Measurements from ENCODE around the gene SPEN.

The SPEN gene

DNA sequence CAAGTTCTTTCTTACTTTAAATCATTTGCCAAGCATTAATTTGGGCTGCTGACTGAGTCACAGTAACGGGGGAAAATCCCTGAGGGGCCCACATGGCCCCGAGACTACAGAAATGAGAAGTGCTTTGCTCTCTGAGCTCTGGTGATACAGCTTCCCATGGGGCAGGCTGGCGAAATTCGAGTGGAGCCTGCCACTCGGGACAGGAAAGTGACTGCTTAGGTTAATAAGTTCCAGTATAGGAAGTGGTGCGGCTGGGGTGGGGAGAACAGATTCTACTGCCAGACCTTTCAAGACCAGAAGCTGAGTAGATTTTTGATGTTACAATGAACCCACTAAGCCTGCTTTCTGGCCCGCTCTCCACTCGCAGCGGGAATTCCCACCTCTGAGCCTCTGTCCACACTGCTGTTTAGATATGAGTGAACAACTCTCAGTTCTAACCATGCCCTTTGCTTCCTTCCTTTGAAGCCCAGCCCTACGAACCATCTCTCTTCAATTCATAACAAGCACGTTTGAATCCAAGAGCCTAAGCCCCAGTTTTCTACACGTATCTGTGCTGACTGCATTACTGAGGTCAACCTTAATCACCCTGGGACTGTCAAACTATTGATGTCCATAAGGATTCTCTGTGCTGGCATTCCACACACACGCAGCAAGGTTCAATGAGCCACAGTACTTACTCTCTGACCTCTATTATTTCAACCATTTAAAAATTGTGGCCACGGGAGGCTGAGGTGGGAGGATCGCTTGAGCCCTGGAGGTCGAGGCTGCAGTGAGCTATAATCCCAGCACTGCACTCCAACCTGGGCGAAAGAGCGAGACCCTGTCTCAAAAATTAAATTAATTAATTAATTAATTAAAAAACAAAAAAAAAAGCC is 118.8 kb downstream of the SPEN start:
- Histone ChIP-seq H3K36me3 (ENCODE audit: insufficient read depth) (no peaks in the 10 kb centered on the region), H3K27me3 (ENCODE audit: insufficient read depth, low read depth) (no peaks in the 10 kb centered on the region), H3K4me2 (peak overlapping the region; percentile 34; the same call in 1 of the 2 replicates), H3K27ac (peak overlapping the region; percentile 44; the same call in 1 of the 2 replicates), H3K4me3 (IDR thresholded peaks at IDR 0.05; ENCODE audit: insufficient read depth, low read depth, low read length) (no peak overlapping the region), H3K79me2 (ENCODE audit: insufficient read depth, low read depth) (peaks cover 8% of the 10 kb centered on the region; the same call in 1 of the 2 replicates), H3K9ac (no peak overlapping the region; the same call in 1 of the 2 replicates), H2AFZ (ENCODE audit: low read depth) (no peak overlapping the region), H4K20me1 (ENCODE audit: insufficient read depth) (no peaks in the 10 kb centered on the region), H3K4me1 (ENCODE audit: low read depth, poor library complexity, severe bottlenecking) (peaks cover 38% of the 10 kb centered on the region)
- TF ChIP-seq, protein P1, sequence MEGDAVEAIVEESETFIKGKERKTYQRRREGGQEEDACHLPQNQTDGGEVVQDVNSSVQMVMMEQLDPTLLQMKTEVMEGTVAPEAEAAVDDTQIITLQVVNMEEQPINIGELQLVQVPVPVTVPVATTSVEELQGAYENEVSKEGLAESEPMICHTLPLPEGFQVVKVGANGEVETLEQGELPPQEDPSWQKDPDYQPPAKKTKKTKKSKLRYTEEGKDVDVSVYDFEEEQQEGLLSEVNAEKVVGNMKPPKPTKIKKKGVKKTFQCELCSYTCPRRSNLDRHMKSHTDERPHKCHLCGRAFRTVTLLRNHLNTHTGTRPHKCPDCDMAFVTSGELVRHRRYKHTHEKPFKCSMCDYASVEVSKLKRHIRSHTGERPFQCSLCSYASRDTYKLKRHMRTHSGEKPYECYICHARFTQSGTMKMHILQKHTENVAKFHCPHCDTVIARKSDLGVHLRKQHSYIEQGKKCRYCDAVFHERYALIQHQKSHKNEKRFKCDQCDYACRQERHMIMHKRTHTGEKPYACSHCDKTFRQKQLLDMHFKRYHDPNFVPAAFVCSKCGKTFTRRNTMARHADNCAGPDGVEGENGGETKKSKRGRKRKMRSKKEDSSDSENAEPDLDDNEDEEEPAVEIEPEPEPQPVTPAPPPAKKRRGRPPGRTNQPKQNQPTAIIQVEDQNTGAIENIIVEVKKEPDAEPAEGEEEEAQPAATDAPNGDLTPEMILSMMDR (conservative IDR thresholded peaks at IDR 0.05; ENCODE audit: low read depth, low read length), result no peak

DNA sequence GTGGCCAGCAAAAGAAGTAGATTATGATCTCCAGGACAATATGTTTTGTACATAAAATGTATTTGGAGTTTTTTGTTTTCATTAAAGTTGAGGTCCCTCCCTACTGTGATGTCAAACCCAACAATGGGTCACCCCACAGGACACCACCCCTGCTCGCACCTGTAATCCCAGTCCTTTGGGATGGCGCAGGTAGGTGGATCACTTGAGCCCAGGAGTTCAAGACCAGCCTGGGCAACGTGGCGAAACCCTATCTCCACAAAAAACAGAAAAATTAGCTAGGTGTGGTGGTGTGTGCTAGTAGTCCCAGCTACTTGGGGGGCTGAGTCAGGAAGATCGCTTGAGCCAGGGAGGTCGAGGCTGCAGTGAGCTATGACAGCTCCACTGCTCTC is 119.4 kb downstream of the SPEN start:
- Histone ChIP-seq H3K9ac (no peak overlapping the region), H4K20me1 (ENCODE audit: insufficient read depth) (no peaks in the 10 kb centered on the region), H2AFZ (ENCODE audit: low read depth) (no peak overlapping the region), H3K79me2 (ENCODE audit: insufficient read depth, low read depth) (peaks cover 9% of the 10 kb centered on the region; the same call in 1 of the 2 replicates), H3K4me1 (ENCODE audit: low read depth, poor library complexity, severe bottlenecking) (peaks cover 38% of the 10 kb centered on the region), H3K36me3 (ENCODE audit: insufficient read depth) (no peaks in the 10 kb centered on the region), H3K4me3 (IDR thresholded peaks at IDR 0.05; ENCODE audit: insufficient read depth, low read depth, low read length) (no peak overlapping the region), H3K27ac (no peak overlapping the region), H3K4me2 (no peak overlapping the region), H3K27me3 (ENCODE audit: insufficient read depth, low read depth) (no peaks in the 10 kb centered on the region)
- TF ChIP-seq, protein P1 (conservative IDR thresholded peaks at IDR 0.05; ENCODE audit: low read depth, low read length), result no peak

DNA sequence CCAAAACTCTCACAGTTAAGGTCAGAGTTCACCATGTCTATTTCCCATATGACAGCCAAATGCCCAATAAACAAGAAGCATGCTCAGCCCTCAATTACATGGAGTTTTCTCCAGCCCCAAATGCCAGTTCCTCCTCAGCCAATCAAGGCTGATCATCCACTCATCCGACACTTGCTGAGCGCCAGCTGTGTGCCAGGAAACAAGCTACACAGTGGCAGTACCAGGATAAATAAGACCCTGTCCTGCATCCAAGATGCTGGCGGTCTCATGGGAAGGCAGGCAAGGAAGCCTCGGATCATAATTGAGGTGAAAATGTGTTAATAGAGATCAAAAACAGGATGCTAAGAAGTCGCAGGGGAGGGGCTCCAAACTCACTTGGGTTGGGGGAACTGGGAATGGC is 120.7 kb downstream of the SPEN start:
- Histone ChIP-seq H3K9ac (no peak overlapping the region), H3K79me2 (ENCODE audit: insufficient read depth, low read depth) (peaks cover 14% of the 10 kb centered on the region; the same call in 1 of the 2 replicates), H3K27me3 (ENCODE audit: insufficient read depth, low read depth) (no peaks in the 10 kb centered on the region), H3K4me1 (ENCODE audit: low read depth, poor library complexity, severe bottlenecking) (peaks cover 35% of the 10 kb centered on the region), H3K27ac (no peak overlapping the region), H3K4me3 (IDR thresholded peaks at IDR 0.05; ENCODE audit: insufficient read depth, low read depth, low read length) (no peak overlapping the region), H3K36me3 (ENCODE audit: insufficient read depth) (no peaks in the 10 kb centered on the region), H3K4me2 (no peak overlapping the region), H4K20me1 (ENCODE audit: insufficient read depth) (no peaks in the 10 kb centered on the region), H2AFZ (ENCODE audit: low read depth) (no peak overlapping the region)
- TF ChIP-seq, protein P1 (conservative IDR thresholded peaks at IDR 0.05; ENCODE audit: low read depth, low read length), result no peak

DNA sequence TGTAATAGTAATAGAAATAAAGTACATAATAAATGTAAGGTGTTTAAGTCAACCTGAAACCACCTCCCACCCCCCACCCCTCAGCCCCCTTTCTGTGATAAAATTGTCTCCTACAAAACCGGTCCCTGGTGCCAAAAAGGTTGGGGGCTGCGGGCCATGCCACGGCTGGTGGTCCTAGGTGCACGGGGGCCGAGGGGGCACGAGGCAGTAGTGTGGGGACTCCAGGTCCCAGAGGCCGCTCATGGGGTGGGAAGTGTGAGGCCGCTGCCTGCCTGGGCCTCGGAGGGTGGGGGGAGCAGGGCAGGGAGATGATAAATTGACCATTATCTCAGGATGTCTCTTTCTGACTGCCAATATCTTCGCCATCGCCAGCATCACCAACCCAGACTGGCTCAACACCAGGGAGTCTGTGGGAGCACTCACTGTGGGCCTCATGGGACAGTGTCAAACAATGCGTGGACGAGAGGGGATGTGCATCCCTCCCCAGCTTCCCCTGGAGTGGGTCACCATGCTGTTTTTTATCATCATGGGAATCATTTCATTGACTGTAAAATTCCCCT is 121.9 kb downstream of the SPEN start:
- peaks cover 23% of the 10 kb centered on the region for H3K4me1 ChIP-seq (ENCODE audit: low read depth, poor library complexity, severe bottlenecking)

More for the DNA sequence above, 121.9 kb downstream of the SPEN start:
- Histone ChIP-seq H3K36me3 (ENCODE audit: insufficient read depth) (no peaks in the 10 kb centered on the region), H3K27ac (no peak overlapping the region), H2AFZ (ENCODE audit: low read depth) (no peak overlapping the region), H3K4me3 (IDR thresholded peaks at IDR 0.05; ENCODE audit: insufficient read depth, low read depth, low read length) (no peak overlapping the region), H3K79me2 (ENCODE audit: insufficient read depth, low read depth) (peaks cover 18% of the 10 kb centered on the region; the same call in 1 of the 2 replicates), H3K27me3 (ENCODE audit: insufficient read depth, low read depth) (no peaks in the 10 kb centered on the region), H3K4me2 (no peak overlapping the region), H4K20me1 (ENCODE audit: insufficient read depth) (no peaks in the 10 kb centered on the region), H3K9ac (no peak overlapping the region)
- TF ChIP-seq, protein P1 (conservative IDR thresholded peaks at IDR 0.05; ENCODE audit: low read depth, low read length), result no peak
